Fibroblast of upper back skin (primary cell): ENCODE data around the gene EID2B.

Source experiments
- DNase-seq: peaks from one replicate; pipeline ENCODE4 v3.0.0-alpha.2; 2013

EID2B gene

DNA sequence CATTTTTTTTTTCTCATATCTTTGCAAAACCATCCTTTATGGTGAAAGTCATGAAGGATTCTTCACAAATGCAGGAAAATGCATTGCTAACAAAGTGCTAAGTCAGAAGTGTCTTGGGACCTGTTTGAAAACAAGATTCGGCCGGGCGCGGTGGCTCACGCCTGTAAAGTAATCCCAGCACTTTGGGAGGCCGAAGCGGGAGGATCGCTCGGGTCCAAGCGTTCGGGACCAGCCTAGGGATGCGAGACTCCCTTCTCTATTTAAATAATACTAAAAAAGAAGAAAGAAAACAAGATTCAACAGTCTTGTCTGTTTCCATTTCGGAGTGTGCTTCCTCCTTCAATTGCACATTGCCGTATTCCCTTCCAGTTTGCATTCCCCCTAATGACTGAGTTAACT is 819 bp downstream of the EID2B start:
- DNase-seq = no peak

DNA sequence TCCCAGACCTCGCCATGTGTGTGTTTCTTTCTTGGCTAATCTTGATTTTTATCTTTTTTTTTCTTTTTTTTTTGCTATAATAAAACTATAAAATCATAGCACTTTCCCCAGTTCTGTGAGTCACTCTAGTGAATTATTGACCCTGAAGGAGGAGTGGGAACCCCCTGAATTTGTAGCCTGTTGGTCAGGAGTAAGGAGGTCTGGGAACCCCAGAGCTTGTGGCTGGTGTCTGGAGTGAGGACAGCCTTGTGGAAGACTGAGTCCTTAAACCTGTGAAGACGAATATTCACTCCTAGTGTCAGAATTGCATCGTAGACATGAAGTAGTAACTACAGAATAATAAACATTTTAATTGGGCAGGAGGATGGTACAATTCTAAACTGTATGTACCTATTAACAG is 7.4 kb downstream of the EID2B start:
- DNase-seq = no peak

DNA sequence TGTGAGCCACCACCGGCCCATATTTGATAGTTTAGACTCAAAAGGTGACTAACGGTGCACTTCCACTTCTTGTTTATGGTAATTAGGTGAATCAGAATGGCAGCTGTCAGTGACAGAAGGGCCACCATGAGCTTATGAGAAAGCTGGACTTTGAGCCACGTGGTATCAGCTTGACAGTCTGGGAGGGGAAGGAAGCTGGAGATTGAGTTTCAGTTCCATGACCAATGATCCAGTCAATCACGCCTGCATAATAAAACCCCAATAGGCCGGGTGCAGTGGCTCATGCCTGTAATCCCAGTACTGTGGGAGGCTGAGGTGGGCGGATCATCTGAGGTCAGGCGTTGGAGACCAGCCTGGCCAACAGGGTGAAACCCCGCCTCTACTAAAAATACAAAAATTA is 8.2 kb downstream of the EID2B start:
- DNase-seq = no peak

DNA sequence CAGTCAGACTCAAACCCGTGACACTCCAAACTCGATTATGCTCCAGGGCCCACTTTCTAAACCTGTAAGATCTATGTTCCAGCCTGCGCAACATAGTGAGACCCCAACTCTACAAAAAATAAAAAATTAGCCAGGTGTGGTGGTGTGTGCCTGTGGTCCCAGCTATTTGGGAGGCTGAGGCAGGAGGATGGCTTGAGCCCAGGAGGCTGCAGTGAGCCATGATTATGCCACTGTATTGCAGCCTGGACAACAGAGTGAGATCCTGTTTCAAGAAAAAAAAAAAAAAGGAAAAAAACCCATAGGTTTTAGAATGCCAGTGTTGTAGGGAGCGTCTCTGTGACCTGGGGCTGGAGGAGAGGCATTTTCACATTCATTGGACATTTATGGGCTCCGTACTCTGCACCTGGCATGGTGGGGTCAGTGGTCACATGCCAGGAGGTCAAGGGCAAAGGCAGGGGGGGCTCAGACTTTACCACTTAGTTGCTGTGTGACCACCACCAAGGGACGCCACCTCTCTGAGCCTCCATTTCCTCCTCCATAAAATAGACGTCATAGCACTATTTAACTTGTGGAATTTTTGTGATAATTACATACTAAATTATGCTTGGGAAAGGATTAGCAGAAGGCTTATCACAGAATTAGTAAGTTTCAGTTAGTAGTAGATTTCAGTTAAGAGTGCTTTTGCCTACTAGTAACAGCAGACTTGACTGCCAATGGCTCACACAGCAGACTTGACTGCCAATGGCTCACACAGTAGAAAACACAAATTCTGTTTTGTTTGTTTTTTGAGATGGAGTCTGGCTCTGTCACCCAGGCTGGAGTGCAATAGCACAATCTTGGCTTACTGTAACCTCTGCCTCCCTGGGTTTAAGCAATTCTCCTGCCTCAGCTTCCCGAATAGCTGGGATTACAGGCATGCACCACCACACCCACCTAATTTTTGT is 11.8 kb downstream of the EID2B start:
- no peak for DNase-seq

DNA sequence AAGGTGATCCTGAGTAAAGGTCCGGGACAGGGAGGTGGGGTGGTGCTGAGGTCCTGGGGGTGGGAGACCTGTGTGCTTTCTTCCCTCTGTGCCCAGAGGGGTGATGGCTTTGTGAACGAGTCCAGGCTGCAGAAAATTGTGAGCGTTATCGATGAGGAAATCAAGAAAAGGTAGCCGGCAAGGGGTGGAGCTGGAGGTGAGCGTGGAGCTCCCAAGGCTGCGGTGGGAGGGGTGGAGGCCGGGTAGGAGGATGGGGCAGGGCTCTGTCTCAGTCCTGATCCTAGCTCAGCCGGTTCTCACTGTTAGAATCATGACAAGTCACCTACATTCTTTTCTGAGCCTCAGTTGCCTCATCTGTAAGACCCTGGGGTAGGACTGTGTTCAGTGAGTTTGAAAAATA is 13.7 kb downstream of the EID2B start:
- no peak for DNase-seq

DNA sequence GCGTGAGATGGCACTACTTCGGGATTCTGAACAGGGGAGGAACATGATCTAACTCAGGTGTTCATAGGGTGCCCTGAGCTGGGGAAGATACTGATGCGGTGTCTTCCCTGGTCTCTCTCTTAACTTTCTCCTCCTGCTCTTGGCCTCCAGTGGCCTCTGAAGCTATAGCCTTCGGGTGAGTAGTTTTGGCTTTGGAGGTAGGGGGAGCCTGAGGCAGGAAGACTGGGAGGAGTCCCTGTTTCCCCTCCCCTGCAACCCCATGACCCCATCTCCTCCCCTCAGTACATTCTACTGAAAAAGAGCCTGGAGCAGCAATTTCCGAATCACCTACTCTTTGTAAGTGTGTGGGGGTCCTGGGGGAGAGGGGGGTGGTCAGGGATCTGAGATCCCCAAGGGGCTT is 14.2 kb downstream of the EID2B start:
- DNase-seq = no peak

DNA sequence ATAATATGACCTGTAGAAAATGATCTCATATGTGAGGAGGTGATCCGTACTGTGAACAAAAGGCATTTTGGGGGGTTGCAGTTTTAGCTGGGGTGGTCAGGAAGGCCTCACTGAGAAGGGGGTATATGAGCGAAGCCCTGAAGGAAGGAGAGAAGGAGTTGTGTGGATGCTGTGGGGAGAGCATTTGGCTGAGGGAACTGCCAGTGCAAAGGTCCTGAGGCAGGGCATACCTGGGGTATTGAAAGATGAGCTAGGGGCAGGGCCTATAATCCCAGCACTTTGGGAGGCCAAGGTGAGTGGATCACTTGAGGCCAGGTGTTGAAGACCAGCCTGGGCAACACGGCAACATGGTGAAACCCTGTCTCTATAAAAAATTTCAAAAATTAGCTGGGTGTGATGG is 15.2 kb downstream of the EID2B start:
- DNase-seq = no peak

DNA sequence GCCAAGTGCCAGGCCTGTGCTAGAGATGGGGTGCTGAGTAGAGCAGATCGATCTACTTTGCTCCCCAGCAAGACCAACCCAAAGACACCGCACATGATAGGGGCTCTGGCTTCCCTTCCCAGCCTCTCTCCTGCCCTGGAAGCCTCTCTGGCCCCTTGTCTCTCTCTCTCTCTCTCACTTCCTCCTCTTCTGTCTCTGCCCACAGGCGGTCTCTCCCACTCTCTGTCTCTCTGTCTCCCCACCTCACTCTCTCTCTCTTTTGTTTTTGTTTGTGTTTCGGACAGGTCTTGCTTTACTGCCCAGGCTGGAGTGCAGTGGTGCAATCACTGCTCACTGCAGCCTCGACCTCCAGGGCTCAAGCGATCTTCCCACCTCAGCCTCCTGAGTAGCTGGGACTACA is 16.4 kb downstream of the EID2B start:
- no peak for DNase-seq

DNA sequence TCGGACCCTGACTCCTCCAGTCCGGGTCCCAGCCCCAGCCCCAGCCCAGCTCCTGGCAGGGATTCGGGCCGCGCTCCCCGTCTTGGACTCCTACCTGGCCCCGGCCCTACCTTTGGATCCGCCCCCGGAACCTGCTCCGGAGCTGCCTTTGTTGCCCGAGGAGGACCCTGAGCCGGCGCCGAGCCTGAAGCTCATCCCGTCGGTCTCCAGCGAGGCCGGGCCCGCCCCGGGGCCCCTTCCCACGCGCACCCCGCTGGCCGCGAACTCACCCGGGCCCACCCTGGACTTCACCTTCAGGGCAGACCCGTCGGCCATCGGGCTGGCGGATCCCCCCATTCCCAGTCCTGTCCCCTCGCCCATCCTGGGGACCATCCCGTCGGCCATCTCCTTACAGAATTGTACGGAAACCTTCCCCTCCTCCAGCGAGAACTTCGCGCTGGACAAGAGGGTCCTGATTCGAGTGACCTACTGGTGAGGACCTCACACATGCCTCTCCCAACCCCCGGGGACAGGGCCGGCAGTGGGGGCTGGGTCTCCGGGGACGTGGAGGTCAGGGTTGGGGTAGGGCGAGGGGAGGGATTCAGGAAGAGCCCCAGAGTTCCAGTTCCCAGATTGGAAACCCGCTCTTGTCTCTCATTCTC is 17.0 kb downstream of the EID2B start:
- no peak for DNase-seq

DNA sequence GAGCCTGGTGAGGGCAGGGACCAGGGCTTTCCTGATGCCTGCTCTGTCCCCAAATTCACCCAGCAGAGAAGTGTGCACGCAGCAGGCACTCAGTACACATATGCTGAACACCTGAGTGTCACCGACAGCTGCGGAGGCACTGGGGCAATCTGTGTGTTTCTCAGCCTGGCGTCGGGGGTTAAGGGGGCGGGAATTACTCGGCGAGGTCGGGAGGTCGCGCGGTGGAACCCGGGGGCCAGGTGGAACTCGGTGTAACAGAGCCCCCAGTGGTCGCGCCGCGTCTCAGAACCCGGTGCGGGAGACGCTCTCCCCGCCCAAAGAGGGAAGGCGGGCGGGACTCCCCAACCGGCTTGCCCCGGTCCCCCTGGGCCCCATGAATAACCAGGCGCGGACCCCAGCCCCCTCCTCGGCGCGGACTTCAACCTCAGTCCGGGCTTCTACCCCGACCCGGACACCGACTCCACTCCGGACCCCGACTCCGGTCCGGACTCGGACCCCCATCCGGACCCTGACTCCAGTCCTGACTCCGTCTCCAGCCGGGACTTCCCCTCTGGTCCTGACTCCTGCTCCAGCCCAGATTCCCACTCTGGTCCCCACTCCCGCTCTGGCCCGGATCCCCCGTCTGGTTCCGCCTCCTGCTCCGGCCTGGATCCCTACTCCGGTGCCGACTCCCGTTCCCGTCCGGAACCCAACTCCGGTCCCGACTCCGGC is 17.7 kb downstream of the EID2B start, which contains the start of gene SELENOV:
SELENOV (plus strand) TSS at position 300 of the 711 bp plus-strand sequence; CDS start at position 374, 74 bp downstream.
- DNase-seq = no peak

DNA sequence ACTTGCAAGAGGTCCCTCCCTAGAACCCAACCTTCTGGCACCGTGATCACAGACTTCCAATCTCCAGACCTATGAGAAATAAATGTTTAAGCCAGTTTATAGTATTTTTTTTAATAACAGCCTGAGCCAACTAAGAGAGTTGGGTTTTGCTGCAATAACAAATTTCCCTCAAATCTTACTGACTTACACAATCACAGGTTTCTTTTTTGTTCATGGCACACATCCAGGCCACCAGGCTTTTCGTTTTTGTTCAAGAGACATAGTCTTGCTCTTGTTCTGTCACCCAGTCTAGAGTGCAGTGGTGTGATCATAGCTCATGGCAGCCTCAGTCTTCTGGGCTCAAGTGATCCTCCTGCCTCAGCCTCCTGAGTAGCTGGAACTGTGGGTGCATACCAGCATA is 19.7 kb downstream of the EID2B start:
- no peak for DNase-seq

DNA sequence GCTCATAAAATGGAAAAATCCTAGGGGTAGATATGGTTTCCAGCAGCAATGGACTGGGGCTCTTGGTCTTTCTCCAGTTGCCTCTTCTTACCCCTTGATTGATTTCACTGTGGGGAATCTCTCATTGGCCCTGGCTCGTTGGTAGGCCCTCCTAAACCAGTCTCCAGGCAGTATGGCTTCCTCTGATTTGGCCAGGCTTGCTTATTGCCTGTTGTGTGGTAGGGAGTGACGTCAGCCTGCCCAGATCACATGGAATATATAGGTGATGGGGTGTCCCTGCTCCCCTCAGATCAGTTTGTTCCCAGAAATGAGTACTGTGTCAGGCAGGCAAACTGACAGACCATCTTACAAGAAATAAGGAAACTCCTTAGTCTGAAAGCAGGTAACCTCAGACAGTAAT is 23.4 kb downstream of the EID2B start:
- no peak for DNase-seq

DNA sequence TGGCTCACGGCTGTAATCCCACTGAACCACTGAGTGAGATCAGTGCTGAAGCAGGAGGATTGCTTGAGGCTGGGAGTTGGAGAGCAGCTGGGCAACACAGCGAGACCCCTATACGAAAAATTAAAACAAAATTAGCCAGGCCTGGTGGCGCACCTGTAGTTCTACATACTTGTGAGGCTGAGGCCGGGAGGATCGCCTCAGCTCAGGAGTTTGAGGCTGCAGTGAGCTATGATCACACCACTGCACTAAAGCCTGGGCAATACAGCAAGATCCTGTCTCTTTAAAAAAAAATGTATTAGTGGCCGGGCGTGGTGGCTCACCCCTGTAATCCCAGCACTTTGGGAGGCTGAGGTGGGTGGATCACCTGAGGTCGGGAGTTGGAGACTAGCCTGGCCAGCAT is 24.0 kb downstream of the EID2B start:
- DNase-seq = no peak

DNA sequence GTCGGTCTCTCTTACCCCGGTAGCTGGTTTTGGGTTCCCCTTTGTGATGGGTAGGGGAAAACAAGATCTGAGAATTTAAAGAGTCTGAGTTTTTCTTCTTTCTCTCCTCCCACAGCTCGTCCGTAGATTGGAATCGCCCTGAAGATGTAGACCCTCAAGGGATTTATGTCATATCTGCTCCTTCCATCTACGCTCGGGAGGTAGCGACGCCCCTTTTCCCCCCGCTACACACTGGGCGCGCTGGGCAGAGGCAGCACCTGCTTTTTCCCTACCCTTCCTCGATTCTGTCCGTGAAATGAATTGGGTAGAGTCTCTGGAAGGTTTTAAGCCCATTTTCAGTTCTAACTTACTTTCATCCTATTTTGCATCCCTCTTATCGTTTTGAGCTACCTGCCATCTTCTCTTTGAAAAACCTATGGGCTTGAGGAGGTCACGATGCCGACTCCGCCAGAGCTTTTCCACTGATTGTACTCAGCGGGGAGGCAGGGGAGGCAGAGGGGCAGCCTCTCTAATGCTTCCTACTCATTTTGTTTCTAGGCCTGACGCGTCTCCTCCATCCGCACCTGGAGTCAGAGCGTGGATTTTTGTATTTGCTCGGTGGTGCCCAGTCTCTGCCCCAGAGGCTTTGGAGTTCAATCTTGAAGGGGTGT is 24.8 kb downstream of the EID2B start:
- DNase-seq = no peak

DNA sequence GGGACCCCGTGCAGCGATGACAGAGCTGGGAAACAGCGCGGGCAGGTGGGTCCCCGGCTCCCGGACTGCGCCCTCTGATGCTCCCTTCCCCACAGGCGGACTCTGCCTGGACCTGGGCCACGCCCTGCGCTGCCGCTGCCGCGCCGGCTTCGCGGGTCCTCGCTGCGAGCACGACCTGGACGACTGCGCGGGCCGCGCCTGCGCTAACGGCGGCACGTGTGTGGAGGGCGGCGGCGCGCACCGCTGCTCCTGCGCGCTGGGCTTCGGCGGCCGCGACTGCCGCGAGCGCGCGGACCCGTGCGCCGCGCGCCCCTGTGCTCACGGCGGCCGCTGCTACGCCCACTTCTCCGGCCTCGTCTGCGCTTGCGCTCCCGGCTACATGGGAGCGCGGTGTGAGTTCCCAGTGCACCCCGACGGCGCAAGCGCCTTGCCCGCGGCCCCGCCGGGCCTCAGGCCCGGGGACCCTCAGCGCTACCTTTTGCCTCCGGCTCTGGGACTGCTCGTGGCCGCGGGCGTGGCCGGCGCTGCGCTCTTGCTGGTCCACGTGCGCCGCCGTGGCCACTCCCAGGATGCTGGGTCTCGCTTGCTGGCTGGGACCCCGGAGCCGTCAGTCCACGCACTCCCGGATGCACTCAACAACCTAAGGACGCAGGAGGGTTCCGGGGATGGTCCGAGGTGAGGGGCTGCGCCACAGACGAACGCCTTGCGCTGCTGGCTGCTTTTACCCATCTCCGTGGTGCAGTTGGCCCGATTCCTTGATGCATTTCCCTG is 25.5 kb downstream of the EID2B start:
- DNase-seq = peak; percentile 64

DNA sequence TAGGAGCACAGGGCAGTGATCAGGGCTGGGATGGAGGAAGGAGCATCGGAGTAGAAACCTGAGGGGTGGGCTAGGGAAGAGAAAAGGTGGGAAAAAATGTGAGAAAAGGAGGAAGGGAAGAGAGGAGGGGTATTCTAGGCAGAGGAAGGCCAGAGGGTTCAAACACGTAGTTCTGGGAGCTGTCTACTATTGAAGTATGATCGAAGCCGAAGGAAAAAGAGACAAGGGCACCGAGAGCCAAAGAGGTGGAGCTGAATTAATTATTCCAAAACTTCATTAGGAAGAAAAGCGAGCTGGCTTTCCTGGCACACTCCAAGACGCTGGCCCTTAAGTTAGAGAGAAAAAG is 26.1 kb downstream of the EID2B start:
- DNase-seq = no peak

DNA sequence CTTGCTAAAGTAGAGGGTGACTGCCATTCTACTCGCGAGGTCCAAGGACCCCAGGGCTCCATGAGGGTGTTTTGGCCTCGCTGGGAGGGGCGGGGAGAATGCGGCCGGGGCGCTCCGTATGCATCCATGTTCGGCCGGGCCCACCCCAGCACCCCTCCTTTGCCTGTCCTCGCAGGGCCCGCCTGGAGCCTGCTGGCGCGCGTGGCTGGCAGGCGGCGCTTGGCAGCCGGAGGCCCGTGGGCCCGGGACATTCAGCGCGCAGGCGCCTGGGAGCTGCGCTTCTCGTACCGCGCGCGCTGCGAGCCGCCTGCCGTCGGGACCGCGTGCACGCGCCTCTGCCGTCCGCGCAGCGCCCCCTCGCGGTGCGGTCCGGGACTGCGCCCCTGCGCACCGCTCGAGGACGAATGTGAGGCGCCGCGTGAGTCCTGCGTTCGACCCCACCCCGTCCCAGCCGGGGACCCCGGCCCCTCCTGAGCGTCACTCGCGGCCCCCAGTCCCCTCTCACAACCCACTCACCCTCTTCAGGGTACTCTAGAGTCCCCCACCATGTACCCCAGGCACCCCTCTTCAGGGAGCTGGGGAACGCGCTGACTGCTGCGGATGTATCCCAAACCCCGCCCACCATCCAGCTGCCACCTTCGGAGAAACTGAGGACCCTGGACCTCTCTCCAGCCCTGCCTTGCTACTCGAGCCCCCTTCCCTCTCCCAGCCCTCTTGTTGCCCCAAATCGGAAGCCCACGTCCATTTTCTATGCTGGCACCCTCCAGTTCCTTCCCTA is 29.8 kb downstream of the EID2B start:
- peak; percentile 59 for DNase-seq

DNA sequence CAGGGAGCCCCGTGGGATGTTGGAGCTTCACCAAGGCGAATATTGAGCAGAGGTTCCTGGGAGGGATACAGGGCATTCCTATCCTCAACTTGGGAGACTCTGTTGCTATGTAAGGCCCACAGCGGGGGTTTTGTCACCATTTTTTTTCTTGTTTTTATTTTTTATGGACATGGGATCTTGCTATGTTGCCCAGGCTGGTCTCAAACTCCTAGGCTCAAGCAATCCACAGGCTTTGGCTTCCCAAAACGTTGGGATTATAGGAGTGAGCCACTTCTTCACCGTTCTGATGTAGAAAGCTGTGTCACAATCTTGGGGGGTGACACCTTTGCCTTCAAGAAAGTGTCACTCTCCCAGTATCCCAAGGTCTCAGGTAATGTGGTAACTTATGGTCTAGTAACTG is 31.3 kb downstream of the EID2B start:
- DNase-seq = no peak

DNA sequence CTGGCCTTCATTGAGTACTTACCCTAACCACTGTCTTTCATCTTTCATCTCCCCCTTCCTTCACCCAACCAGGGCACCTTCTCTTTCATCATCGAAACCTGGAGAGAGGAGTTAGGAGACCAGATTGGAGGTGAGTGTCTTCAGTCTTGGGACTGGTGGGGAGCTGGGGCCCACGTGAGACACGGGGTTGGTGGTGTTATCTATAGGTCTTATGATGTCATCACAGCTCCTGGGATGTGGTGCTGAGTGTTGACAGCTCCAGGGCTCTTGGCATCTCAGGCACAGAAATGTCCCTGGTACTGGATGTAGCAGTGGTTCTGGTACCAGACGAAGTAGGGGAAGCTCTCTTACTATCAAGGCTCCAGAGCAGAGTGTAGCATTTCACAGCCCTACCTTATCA is 32.1 kb downstream of the EID2B start:
- no peak for DNase-seq

DNA sequence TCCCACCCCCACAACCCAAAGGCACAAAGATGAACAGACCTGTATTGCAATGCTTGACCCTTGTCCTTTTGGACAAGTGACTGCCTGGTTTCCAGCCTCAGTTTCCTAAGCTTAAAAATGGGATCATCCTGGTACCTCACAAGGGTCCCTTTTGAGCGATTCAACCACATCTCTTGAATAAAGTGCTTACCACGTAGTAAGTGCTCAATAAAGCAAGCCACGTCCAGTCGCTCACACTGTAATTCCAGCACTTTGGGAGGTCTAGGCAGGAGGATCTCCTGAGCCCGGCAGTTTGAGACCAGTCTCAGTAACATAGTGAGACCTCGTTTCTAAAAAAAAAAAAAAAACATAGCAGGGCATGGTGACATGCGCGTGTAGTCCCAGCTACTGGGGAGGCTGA is 32.7 kb downstream of the EID2B start:
- no peak for DNase-seq

DNA sequence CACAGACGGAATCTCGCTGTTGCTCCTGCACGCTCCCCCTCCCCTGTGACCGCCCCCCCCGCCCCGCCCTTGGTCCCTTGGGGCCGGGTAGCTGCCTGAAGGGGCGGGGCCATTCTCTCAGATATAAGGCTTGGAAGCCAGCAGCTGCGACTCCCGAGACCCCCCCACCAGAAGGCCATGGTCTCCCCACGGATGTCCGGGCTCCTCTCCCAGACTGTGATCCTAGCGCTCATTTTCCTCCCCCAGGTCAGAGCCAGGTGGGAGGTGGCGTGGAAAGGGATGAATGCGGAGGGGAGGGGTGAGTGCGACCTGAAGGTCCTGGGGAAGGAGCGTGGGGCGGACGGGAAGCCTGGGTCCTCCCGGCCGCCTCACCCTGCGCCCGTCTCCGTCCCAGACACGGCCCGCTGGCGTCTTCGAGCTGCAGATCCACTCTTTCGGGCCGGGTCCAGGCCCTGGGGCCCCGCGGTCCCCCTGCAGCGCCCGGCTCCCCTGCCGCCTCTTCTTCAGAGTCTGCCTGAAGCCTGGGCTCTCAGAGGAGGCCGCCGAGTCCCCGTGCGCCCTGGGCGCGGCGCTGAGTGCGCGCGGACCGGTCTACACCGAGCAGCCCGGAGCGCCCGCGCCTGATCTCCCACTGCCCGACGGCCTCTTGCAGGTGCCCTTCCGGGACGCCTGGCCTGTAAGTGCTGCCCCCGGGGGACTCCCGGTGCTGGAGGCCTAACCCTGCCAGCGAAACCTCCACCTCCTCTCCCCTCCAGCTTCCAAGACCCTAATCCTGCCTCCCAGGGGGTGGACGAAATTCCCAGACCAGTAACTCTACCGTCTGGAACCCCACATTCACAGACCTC is 33.6 kb downstream of the EID2B start, which contains the start of gene DLL3:
DLL3 (plus strand) TSS at position 150 of the 845 bp plus-strand sequence; CDS start at position 178, 28 bp downstream.
- DNase-seq = no peak
